ENCODE data around the gene NTPCR. TPM values are rescaled to one million over a fixed set of nuclear protein-coding genes. Genes with fewer than 3 reads are reported as not detected.

NTPCR gene
- total RNA-seq, 2 donors from 2014 or later = 57.0 to 64.8 TPM

- H3K9me3 ChIP-seq = no peaks in the 10 kb centered on the region
- no peak for DNase-seq
- no peaks in the 10 kb centered on the region for H3K27me3 ChIP-seq
- H3K4me1 ChIP-seq = no peaks in the 10 kb centered on the region
- TF ChIP-seq CTCF (IDR thresholded peaks at IDR 0.05) = no peak
- H3K36me3 ChIP-seq = no peaks in the 10 kb centered on the region
- H3K4me3 ChIP-seq = no peak overlapping the region
- H3K9ac ChIP-seq (ENCODE audit: low read depth in 2 of 2, low read length in 2 of 2) = no peak overlapping the region
- intact Hi-C loops (cut with DNase I) = no loop called here
- H3K27ac ChIP-seq = no peak overlapping the region
These were observed 61.6 kb downstream of the NTPCR start for GRCh38 chr1:233012021-233012420.

- Histone ChIP-seq H3K4me1 (no peaks in the 10 kb centered on the region), H3K4me3 (no peak overlapping the region), H3K27me3 (no peaks in the 10 kb centered on the region), H3K9ac (ENCODE audit: low read depth in 2 of 2, low read length in 2 of 2) (no peak overlapping the region), H3K27ac (no peak overlapping the region), H3K9me3 (no peaks in the 10 kb centered on the region), H3K36me3 (no peaks in the 10 kb centered on the region)
- no peak for TF ChIP-seq CTCF (IDR thresholded peaks at IDR 0.05)
- intact Hi-C loops (cut with DNase I) = no loop called here
- no peak for DNase-seq
These were observed 65.6 kb downstream of the NTPCR start for GRCh38 chr1:233015965-233016364.

GRCh38 chr1:233016798-233017197 lies 66.4 kb downstream of the NTPCR start:
- TF ChIP-seq CTCF (IDR thresholded peaks at IDR 0.05) = no peak
- Histone ChIP-seq H3K27ac (no peak overlapping the region), H3K9me3 (no peaks in the 10 kb centered on the region), H3K4me1 (no peaks in the 10 kb centered on the region), H3K27me3 (no peaks in the 10 kb centered on the region), H3K9ac (ENCODE audit: low read depth in 2 of 2, low read length in 2 of 2) (no peak overlapping the region), H3K36me3 (no peaks in the 10 kb centered on the region), H3K4me3 (no peak overlapping the region)
- intact Hi-C loops (cut with DNase I) = no loop called here
- no peak for DNase-seq

- Histone ChIP-seq H3K9me3 (no peaks in the 10 kb centered on the region), H3K27me3 (no peaks in the 10 kb centered on the region), H3K4me3 (no peak overlapping the region), H3K9ac (ENCODE audit: low read depth in 2 of 2, low read length in 2 of 2) (no peak overlapping the region), H3K27ac (no peak overlapping the region), H3K36me3 (no peaks in the 10 kb centered on the region), H3K4me1 (no peaks in the 10 kb centered on the region)
- no peak for DNase-seq
- intact Hi-C loops (cut with DNase I) = no loop called here
- no peak for TF ChIP-seq CTCF (IDR thresholded peaks at IDR 0.05)
These were observed 68.7 kb downstream of the NTPCR start for GRCh38 chr1:233019083-233019482.

GRCh38 chr1:233019778-233020325 lies 69.4 kb downstream of the NTPCR start:
- Histone ChIP-seq H3K9me3 (no peaks in the 10 kb centered on the region), H3K4me1 (no peaks in the 10 kb centered on the region), H3K27me3 (no peaks in the 10 kb centered on the region), H3K9ac (ENCODE audit: low read depth in 2 of 2, low read length in 2 of 2) (no peak overlapping the region), H3K27ac (no peak overlapping the region), H3K36me3 (no peaks in the 10 kb centered on the region), H3K4me3 (no peak overlapping the region)
- DNase-seq = no peak
- intact Hi-C loops (cut with DNase I) = loop anchor here (10.0 kb wide), 1 partner anchor 215 kb away; no protein-coding TSS in a partner anchor
- no peak for TF ChIP-seq CTCF (IDR thresholded peaks at IDR 0.05)
